Large intestine (tissue), 3 donors: Measurements from ENCODE around the gene SCIMP. TPM values are rescaled to one million over a fixed set of nuclear protein-coding genes. Genes with fewer than 3 reads are reported as not detected.
"Not testable (repeated sequence)": the region's sequence is repeated elsewhere in the genome, so short reads cannot be mapped to it uniquely, and the experiment has no call there.

Experiments used
- DNase-seq, 2 donors: peaks; one replicate each; pipeline versions ENCODE4 v3.0.0 to v3.0.0-alpha.2; 2013
- H3K27ac ChIP-seq: one replicate; pipeline ENCODE4 v1.5.1; 2013; ENCODE audit warnings: low read length
- H3K27me3 ChIP-seq: 2 replicates; pipeline ENCODE4 v1.6.1; 2013; ENCODE audit warnings: low read length; ENCODE audit not compliant: control insufficient read depth, insufficient read depth
- H3K36me3 ChIP-seq: 2 replicates; pipeline ENCODE4 v1.6.1; 2013; ENCODE audit warnings: low read length; ENCODE audit not compliant: control insufficient read depth, insufficient read depth
- H3K4me1 ChIP-seq: one replicate; pipeline ENCODE4 v1.6.1; 2013; ENCODE audit warnings: low read length; ENCODE audit not compliant: control insufficient read depth, insufficient read depth
- H3K4me3 ChIP-seq: one replicate; pipeline ENCODE4 v1.5.1; 2013; ENCODE audit warnings: low read length
- H3K9me3 ChIP-seq: one replicate; pipeline ENCODE4 v1.6.1; 2013; ENCODE audit warnings: mild to moderate bottlenecking, low read depth, low read length, moderate library complexity; ENCODE audit not compliant: control insufficient read depth
- WGBS: methylation state at CpG from one replicate; pipeline ENCODE4 v1.1.5; 2013; ENCODE audit warnings: low lambda C conversion rate; ENCODE audit not compliant: insufficient coverage; 5-methylcytosine and 5-hydroxymethylcytosine counted together
- polyA plus RNA-seq: library from polyadenylated mRNA; unstranded; fragments of 120-200 nt; gene quantifications from one replicate; pipeline ENCODE4 v1.2.1, GENCODE V29; 2013

The SCIMP gene
- polyA plus RNA-seq, 1 donor, result 4.1 TPM

DNA sequence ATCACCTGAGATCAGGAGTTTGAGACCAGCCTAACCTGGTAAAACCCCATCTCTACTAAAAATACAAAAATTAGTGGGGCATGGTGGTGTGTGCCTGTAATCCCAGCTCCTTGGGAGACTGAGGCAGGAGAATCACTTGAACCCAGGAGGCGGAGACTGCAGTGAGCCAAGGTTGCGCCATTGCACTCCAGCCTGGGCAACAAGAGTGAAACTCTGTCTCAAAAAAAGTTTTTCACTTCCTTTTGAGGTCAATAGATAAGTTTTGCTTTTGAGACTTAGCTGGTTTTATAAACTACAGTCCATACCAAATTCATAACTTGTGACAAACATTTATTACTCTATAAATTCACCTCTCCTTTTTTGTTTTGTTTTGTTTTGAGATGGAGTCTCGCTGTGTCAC, 72.9 kb downstream of the SCIMP start:
- not testable (repeated sequence) for H3K27ac ChIP-seq, DNase-seq, H3K4me3 ChIP-seq, H3K9me3 ChIP-seq, H3K36me3 ChIP-seq, H3K4me1 ChIP-seq, H3K27me3 ChIP-seq
- no CpG with 5 or more reads among the region's 3 CpGs for WGBS

DNA sequence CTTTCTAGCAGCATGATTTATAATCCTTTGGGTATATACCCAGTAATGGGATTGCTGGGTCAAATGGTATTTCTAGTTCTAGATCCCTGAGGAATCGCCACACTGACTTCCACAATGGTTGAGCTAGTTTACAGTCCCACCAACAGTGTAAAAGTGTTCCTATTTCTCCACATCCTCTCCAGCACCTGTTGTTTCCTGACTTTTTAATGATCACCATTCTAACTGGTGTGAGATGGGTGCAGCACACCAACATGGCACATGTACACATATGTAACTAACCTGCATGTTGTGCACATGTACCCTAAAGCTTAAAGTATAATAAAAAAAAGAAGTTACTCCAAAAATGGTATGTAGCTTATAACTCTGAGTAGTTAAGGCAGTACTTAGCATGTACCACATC, 74.0 kb downstream of the SCIMP start:
- not testable (repeated sequence) for H3K27ac ChIP-seq, H3K4me1 ChIP-seq, H3K36me3 ChIP-seq, H3K9me3 ChIP-seq, DNase-seq, H3K4me3 ChIP-seq, H3K27me3 ChIP-seq
- WGBS, result no CpG with 5 or more reads among the region's 1 CpG

Other genes with a start within 250 kb of the SCIMP start
- 35.6 TPM for gene CAMTA2, start 247.2 kb downstream of the SCIMP start, polyA plus RNA-seq
- gene INCA1, start 237.3 kb downstream of the SCIMP start, polyA plus RNA-seq, result 4.6 TPM
- gene KIF1C, start 236.9 kb downstream of the SCIMP start, polyA plus RNA-seq, result 69.2 TPM
- gene SLC52A1, start 199.4 kb downstream of the SCIMP start, polyA plus RNA-seq, result 3.2 TPM
- gene ZFP3, start 156.4 kb downstream of the SCIMP start, polyA plus RNA-seq, result 9.9 TPM
- 11.1 TPM for gene ZNF232, start 123.0 kb downstream of the SCIMP start, polyA plus RNA-seq
- 0.54 TPM for gene USP6, start 118.8 kb downstream of the SCIMP start, polyA plus RNA-seq
- 14.6 TPM for gene ZNF594, start 43.0 kb downstream of the SCIMP start, polyA plus RNA-seq
- 42.5 TPM for gene RABEP1, start 47.4 kb upstream of the SCIMP start, polyA plus RNA-seq
- gene NUP88, start 184.8 kb upstream of the SCIMP start, polyA plus RNA-seq, result 55.3 TPM
- gene RPAIN, start 185.3 kb upstream of the SCIMP start, polyA plus RNA-seq, result 62.4 TPM
- gene C1QBP, start 204.3 kb upstream of the SCIMP start, polyA plus RNA-seq, result 140 TPM
- 14.4 TPM for gene DHX33, start 234.1 kb upstream of the SCIMP start, polyA plus RNA-seq